ENCODE measurements around the gene PIGN. TPM values are rescaled to one million over a fixed set of nuclear protein-coding genes. Genes with fewer than 3 reads are reported as not detected.

The PIGN gene
- total RNA-seq, 1 donor from 2014 or later, result 55.7 TPM

- DNase-seq (ENCODE audit: low spot score), result no peak
Observed at GRCh38 chr18:62119884-62120283, 67.0 kb downstream of the PIGN start.

DNA sequence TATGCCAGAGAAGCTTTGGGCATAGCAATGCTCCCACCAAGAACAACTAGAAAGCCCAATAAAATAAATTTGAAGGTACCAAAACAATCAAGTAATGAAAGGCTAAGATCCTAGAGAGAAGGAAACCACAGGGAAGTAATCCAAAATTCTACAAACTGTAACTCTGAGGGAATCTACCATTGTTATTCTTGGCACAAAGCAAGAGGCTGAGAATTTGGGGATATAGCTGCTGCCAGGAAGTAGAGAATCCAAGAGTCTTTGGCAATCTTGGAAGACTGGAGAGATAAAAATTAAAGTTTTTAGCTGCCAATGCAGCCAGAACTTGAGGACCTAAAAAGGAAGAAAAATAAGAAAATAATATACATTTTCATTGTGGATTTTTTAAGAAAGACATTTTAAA, 68.5 kb downstream of the PIGN start:
- DNase-seq (ENCODE audit: low spot score), result no peak

DNA sequence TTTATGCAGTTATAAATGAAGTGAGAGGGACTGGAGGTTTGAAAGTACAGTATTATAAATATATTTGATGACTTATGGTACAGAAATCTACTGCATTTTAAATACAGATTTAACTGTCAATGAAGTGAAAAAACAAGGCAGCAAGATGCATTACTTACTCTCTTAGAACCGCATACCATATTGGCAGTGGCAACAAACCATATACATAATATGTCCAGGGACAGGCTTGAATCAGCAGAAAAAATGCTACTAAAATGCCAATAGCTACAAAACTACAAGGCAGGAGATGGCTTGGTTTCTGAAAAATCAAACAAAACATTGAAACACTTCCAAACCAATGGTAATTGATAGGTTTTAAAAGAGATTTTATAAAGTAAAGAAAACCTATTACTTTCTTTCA, 77.2 kb downstream of the PIGN start:
- DNase-seq (ENCODE audit: low spot score), result no peak

DNA sequence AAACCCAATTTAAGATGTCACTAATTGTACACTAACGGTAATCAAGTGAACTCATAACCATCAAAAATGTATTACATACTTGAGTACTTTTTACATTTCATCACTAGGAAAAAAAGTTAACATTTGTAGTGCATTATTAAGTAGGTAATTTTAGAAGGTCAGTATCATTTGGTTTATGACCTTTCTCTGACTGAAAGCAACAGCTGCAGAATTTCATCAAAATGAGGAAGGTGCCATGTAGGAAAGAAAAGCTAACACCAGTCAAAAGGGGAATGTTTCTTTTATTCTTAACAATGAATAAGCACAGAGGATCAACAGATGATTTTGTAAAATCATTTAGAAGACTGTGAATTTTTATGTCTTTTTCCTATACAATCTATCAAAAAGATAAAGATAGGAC, 79.0 kb downstream of the PIGN start:
- no peak for DNase-seq (ENCODE audit: low spot score)

- no peak for DNase-seq (ENCODE audit: low spot score)
Observed at GRCh38 chr18:62106271-62106670, 80.6 kb downstream of the PIGN start.

DNA sequence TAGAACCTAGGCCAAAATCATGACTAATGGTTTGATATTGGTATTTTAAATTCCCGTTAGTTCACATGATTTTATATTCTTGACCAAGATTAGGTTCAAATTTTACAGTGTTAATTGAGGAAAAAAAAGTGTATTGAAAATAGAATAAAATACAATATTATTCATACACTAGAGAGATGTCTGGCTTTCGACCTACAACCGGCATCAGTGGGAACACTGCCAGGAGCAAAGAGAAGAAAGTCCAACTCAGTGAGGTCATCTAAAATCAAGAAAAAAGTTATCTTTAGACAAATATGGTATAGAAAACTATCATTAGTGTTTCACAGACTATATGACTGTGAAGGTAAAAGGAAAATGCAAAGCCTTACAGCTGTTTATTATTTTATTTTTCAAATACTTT, 81.5 kb downstream of the PIGN start:
- no peak for DNase-seq (ENCODE audit: low spot score)

DNA sequence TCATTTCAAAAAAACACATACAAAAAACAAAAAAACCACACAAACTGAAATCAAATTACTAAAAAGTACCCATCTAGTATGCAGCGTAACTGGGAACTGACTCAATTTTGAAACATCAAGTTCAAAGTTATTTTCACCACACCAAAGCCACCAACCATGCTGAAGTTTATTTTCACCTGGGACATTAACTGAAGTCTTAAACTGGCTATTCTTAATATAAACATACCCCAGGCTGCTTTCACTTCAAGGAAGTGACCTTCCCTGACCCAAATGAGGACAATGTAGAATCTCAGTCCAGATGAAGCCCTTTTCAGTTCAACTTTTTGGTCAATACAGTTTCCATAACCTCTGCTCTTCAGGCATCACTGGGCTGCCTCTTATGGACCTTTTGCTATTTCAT, 84.6 kb downstream of the PIGN start:
- DNase-seq (ENCODE audit: low spot score), result no peak

DNA sequence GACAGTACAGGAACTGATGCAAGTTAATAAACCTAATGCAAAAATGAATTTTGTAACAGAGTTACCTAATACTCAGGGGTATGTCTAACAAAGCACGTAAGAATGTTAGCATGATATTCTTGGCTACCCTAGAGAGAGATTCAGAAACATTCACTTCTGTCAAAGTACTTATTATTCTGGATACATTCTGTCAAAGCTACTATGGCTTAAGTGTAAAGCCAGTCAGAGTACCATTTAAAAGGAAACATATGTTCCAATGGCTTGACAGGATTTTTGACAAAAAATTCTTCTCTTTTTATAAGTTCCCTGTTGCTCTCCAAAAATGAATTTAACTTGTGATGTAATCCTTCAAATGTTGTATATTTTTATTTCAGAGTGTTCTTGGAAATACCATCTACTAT, 85.5 kb downstream of the PIGN start:
- DNase-seq (ENCODE audit: low spot score), result no peak

GRCh38 chr18:62098960-62099359, 87.9 kb downstream of the PIGN start:
- DNase-seq (ENCODE audit: low spot score), result no peak

DNA sequence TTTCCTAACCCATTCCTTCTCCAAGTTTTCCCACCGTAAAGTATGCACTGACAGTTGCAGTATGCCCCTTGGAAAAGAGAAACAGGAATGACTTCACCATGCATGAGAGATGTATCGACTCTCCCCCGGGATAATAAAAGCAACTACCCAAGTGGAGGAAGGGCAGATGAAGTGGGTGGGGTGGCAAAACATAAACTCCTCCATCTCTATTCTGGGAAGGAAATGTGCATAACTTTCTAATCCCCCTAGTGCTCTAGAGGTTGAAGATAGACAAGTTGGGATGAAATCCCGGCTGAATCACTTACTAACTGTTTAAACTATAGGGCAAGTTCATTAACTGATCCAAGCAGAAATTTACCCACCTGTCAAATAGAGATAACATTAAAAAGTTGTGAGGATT, 89.2 kb downstream of the PIGN start:
- no peak for DNase-seq (ENCODE audit: low spot score)

DNA sequence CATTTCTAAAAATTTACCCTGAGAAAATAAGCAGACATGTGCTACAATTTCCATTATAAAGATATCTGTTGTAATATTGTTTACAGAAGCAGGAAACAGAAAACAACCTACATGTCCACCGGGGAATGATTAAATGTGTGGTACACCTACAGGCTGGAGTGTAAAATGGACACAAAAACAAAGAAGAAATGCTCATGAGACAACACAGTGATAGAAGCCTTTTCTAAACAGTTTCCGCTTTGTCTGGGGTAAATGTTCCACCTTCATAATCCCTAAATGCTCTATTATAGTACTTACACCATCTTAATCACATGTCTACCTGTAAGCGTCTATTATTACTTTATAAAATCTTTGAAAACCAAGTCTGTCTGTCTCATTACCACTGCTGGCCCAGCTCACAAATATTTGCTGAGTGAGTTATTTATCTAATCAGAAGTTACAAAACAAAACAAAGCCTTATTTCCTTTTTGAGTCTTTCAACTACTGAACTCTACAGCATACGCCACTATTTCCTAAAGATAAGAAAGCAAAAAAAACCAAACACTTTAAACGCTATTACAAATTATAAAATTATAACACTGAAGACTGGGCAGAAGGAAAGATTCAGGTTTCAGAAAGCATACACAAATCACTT, 95.3 kb downstream of the PIGN start:
- DNase-seq (ENCODE audit: low spot score), result no peak

- no peak for DNase-seq (ENCODE audit: low spot score)
Observed at GRCh38 chr18:62089174-62089573, 97.7 kb downstream of the PIGN start.

- no peak for DNase-seq (ENCODE audit: low spot score)
Observed at GRCh38 chr18:62088156-62088555, 98.7 kb downstream of the PIGN start.

DNA sequence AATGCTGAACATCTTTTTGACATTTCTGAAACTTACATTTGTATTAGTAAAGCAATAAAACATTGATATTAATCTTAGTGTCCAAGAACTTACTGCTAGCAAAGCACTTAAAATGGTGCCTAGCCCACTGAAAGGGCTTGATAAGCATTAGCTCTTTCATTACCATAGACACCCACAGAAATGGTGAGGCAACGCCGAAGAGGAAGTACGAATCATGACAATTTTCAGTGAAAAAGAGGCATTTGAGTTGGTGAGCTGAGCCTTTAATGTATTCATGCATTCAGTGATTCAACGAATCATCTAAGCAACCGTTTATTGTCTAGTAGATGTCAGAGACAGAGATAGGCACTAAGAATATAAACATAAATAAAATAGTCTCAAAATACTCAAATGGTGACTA, 101.1 kb downstream of the PIGN start:
- no peak for DNase-seq (ENCODE audit: low spot score)

GRCh38 chr18:62081761-62082294, 105.0 kb downstream of the PIGN start:
- DNase-seq (ENCODE audit: low spot score), result no peak

GRCh38 chr18:62081248-62081647, 105.6 kb downstream of the PIGN start:
- no peak for DNase-seq (ENCODE audit: low spot score)

DNA sequence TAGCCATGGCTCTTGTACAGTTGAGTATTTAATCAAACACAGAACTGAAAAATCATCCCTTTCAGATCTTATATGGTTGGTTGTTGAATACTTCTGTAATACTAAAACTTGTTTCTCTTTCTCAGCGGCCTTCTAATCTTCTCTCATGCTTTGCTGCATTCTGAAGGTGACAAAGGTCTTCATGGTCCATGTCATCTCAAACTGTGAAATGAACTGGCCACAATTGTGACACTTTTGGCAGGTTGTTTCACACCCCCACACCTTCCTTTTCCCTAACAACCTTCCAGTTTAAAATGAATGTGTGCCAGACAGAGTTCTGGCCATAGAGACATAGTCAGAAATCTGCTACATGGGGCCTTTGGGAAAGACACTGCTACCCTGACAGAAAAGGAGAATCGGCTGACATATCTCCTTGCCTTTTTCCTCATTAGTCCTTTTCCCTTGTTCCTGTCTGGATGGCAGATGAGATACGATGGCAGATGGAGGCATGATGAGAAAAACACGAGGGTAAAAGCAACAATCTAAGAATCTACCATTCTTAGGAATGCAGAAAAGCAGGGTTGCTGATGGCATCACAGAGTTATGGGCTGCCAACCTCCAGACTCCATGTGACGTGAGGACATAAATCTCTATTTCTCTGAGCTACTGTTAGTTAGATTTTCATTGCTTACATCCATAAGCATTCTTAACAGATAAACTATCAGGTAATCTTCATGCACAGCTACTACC, 106.5 kb downstream of the PIGN start:
- no peak for DNase-seq (ENCODE audit: low spot score)

- no peak for DNase-seq (ENCODE audit: low spot score)
Observed at GRCh38 chr18:62073461-62074281, 113.2 kb downstream of the PIGN start.

DNA sequence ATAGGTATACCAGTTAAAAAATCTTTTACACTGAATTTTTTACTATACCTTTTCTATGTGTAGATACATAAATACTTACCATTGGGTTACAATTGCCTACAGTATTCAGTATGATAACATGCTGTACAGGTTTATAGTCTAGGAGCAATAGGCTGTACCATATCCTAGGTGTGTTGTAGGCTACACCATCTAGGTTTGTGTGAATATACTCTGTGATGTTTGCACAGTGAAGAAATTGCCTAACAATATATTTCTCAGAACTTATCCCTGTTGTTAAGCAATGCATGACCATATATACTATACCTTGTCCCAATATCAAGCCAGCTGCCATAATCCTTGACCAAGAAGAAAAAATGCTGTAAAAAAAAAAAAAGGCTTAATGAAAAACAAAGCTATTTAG, 114.5 kb downstream of the PIGN start:
- no peak for DNase-seq (ENCODE audit: low spot score)

GRCh38 chr18:62071071-62071470, 115.8 kb downstream of the PIGN start:
- DNase-seq (ENCODE audit: low spot score), result no peak

GRCh38 chr18:62070302-62070701, 116.6 kb downstream of the PIGN start:
- no peak for DNase-seq (ENCODE audit: low spot score)

DNA sequence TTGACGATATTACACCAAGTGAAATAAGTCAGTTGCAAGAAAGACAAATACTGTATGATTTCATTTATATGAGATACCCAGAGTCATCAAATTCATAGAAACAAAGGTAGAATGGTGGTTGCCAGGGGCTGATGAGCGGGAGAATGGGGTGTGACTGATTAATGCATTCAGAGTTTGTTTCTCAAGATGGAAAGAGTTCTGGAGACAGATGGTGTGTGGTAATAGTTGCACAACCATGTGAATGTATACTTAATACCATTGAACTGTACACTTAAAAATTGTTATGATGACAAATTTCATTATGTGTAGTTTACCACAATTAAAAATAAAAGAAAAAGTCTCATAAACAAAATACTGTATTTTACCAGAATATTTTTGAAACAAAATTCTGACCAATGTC, 117.3 kb downstream of the PIGN start:
- no peak for DNase-seq (ENCODE audit: low spot score)
